ENCODE data around the gene RRAGD. TPM values are rescaled to one million over a fixed set of nuclear protein-coding genes. Genes with fewer than 3 reads are reported as not detected.

RRAGD gene
- total RNA-seq, 1 donor from 2014 or later = 17.9 TPM

DNA sequence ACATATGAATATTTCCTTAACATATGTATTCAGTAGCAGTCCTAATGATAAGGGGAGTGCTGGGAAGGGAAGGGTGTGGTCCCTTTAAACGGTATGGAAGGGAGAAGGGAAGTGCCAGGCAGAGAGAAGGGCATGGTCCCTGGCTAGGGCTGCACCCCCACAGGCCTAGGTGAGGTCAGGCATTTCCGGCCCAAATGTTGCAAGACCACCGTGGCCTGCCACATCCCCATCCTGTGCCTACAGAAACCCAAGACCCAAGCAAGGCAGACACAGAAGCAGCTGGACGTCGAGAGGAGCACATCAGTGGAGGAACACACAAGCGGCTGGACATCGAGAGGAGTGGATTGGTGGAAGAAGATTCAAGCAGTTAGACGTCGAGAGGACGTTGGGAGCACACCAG is 5.9 kb downstream of the RRAGD start:
- TF ChIP-seq, protein P1, sequence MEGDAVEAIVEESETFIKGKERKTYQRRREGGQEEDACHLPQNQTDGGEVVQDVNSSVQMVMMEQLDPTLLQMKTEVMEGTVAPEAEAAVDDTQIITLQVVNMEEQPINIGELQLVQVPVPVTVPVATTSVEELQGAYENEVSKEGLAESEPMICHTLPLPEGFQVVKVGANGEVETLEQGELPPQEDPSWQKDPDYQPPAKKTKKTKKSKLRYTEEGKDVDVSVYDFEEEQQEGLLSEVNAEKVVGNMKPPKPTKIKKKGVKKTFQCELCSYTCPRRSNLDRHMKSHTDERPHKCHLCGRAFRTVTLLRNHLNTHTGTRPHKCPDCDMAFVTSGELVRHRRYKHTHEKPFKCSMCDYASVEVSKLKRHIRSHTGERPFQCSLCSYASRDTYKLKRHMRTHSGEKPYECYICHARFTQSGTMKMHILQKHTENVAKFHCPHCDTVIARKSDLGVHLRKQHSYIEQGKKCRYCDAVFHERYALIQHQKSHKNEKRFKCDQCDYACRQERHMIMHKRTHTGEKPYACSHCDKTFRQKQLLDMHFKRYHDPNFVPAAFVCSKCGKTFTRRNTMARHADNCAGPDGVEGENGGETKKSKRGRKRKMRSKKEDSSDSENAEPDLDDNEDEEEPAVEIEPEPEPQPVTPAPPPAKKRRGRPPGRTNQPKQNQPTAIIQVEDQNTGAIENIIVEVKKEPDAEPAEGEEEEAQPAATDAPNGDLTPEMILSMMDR (IDR thresholded peaks at IDR 0.05) = no peak
- Mint-ChIP-seq H3K27ac (ENCODE audit: unreplicated experiment) (no peak overlapping the region), H3K9me3 (ENCODE audit: low read depth) (no peaks in the 10 kb centered on the region), H3K4me3 (ENCODE audit: unreplicated experiment) (no peak overlapping the region), H3K27me3 (ENCODE audit: low read depth) (peaks cover 1% of the 10 kb centered on the region), H3K4me1 (ENCODE audit: low read depth) (peaks cover 8% of the 10 kb centered on the region), H3K36me3 (ENCODE audit: low read depth) (no peaks in the 10 kb centered on the region)
- DNase-seq (ENCODE audit: low spot score) = no peak

- H3K4me1 Mint-ChIP-seq (ENCODE audit: low read depth) = peaks cover 5% of the 10 kb centered on the region
- no peaks in the 10 kb centered on the region for H3K9me3 Mint-ChIP-seq (ENCODE audit: low read depth)
- no peaks in the 10 kb centered on the region for H3K36me3 Mint-ChIP-seq (ENCODE audit: low read depth)
- no peak for DNase-seq (ENCODE audit: low spot score)
- TF ChIP-seq, protein P1 (IDR thresholded peaks at IDR 0.05) = no peak
- peaks cover 1% of the 10 kb centered on the region for H3K27me3 Mint-ChIP-seq (ENCODE audit: low read depth)
- H3K27ac Mint-ChIP-seq (ENCODE audit: unreplicated experiment) = no peak overlapping the region
- no peak overlapping the region for H3K4me3 Mint-ChIP-seq (ENCODE audit: unreplicated experiment)
Observed at GRCh38 chr6:89404512-89404911, 7.6 kb downstream of the RRAGD start.

GRCh38 chr6:89402776-89403175 is 9.3 kb downstream of the RRAGD start:
- Mint-ChIP-seq H3K4me1 (ENCODE audit: low read depth) (peaks cover 5% of the 10 kb centered on the region), H3K27me3 (ENCODE audit: low read depth) (peaks cover 1% of the 10 kb centered on the region)

GRCh38 chr6:89400912-89401399 is 11.1 kb downstream of the RRAGD start:
- no peak overlapping the region for H3K27ac Mint-ChIP-seq (ENCODE audit: unreplicated experiment)
- no peaks in the 10 kb centered on the region for H3K36me3 Mint-ChIP-seq (ENCODE audit: low read depth)
- peaks cover 3% of the 10 kb centered on the region for H3K9me3 Mint-ChIP-seq (ENCODE audit: low read depth)
- DNase-seq (ENCODE audit: low spot score) = no peak
- H3K4me1 Mint-ChIP-seq (ENCODE audit: low read depth) = peaks cover 5% of the 10 kb centered on the region
- no peaks in the 10 kb centered on the region for H3K27me3 Mint-ChIP-seq (ENCODE audit: low read depth)
- TF ChIP-seq, protein P1 (IDR thresholded peaks at IDR 0.05) = no peak
- no peak overlapping the region for H3K4me3 Mint-ChIP-seq (ENCODE audit: unreplicated experiment)

More at GRCh38 chr6:89402776-89403175, 9.3 kb downstream of the RRAGD start:
- DNase-seq (ENCODE audit: low spot score) = no peak
- Mint-ChIP-seq H3K9me3 (ENCODE audit: low read depth) (no peaks in the 10 kb centered on the region), H3K36me3 (ENCODE audit: low read depth) (no peaks in the 10 kb centered on the region), H3K27ac (ENCODE audit: unreplicated experiment) (no peak overlapping the region), H3K4me3 (ENCODE audit: unreplicated experiment) (no peak overlapping the region)
- TF ChIP-seq, protein P1 (IDR thresholded peaks at IDR 0.05) = no peak

GRCh38 chr6:89400050-89400449 is 12.0 kb downstream of the RRAGD start:
- no peaks in the 10 kb centered on the region for H3K36me3 Mint-ChIP-seq (ENCODE audit: low read depth)
- H3K27me3 Mint-ChIP-seq (ENCODE audit: low read depth) = no peaks in the 10 kb centered on the region
- peaks cover 3% of the 10 kb centered on the region for H3K9me3 Mint-ChIP-seq (ENCODE audit: low read depth)
- TF ChIP-seq, protein P1 (IDR thresholded peaks at IDR 0.05) = no peak
- DNase-seq (ENCODE audit: low spot score) = no peak
- peaks cover 5% of the 10 kb centered on the region for H3K4me1 Mint-ChIP-seq (ENCODE audit: low read depth)
- H3K4me3 Mint-ChIP-seq (ENCODE audit: unreplicated experiment) = no peak overlapping the region
- H3K27ac Mint-ChIP-seq (ENCODE audit: unreplicated experiment) = no peak overlapping the region

All from chondrocyte (in vitro differentiated cells).